Measurements from ENCODE around the gene ZSWIM3.

- TF ChIP-seq POLR2AphosphoS5 (IDR thresholded peaks at IDR 0.05): no peak
- TF ChIP-seq, protein P1, sequence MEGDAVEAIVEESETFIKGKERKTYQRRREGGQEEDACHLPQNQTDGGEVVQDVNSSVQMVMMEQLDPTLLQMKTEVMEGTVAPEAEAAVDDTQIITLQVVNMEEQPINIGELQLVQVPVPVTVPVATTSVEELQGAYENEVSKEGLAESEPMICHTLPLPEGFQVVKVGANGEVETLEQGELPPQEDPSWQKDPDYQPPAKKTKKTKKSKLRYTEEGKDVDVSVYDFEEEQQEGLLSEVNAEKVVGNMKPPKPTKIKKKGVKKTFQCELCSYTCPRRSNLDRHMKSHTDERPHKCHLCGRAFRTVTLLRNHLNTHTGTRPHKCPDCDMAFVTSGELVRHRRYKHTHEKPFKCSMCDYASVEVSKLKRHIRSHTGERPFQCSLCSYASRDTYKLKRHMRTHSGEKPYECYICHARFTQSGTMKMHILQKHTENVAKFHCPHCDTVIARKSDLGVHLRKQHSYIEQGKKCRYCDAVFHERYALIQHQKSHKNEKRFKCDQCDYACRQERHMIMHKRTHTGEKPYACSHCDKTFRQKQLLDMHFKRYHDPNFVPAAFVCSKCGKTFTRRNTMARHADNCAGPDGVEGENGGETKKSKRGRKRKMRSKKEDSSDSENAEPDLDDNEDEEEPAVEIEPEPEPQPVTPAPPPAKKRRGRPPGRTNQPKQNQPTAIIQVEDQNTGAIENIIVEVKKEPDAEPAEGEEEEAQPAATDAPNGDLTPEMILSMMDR (IDR thresholded peaks at IDR 0.05): no peak
- no peak for TF ChIP-seq POLR2A (IDR thresholded peaks at IDR 0.05)
These were observed 44.4 kb upstream of the ZSWIM3 start for GRCh38 chr20:45813006-45813340.
